Mucosa of rectum (tissue), 2 donors: Measurements from ENCODE around the gene RYR2.

Experiments used
- H3K27ac ChIP-seq, 2 donors: one replicate each; pipeline ENCODE4 v1.7.0; 2013; ENCODE audit warnings: inconsistent platforms in 2 of 2, low read depth in 2 of 2, low read length in 2 of 2
- H3K27me3 ChIP-seq, 2 donors: one replicate each; pipeline ENCODE4 v1.7.0; 2013; ENCODE audit warnings: low read length in 2 of 2; ENCODE audit not compliant: control insufficient read depth in 2 of 2, insufficient read depth in 2 of 2
- H3K36me3 ChIP-seq, 2 donors: one replicate each; pipeline ENCODE4 v1.7.0; 2013; ENCODE audit warnings: low read length in 2 of 2; ENCODE audit not compliant: control insufficient read depth in 2 of 2, insufficient read depth in 2 of 2
- H3K4me1 ChIP-seq, 2 donors: one replicate each; pipeline ENCODE4 v1.7.0; 2013; ENCODE audit warnings: low read length in 2 of 2, mild to moderate bottlenecking in 1 of 2; ENCODE audit not compliant: control insufficient read depth in 2 of 2, insufficient read depth in 2 of 2
- H3K4me3 ChIP-seq, 2 donors: one replicate each; pipeline ENCODE4 v1.7.0; 2013; ENCODE audit warnings: low read length in 2 of 2
- H3K9ac ChIP-seq, 2 donors: one replicate each; pipeline ENCODE4 v1.7.0; 2013; ENCODE audit warnings: low read length in 2 of 2, low read depth in 1 of 2, mild to moderate bottlenecking in 1 of 2
- H3K9me3 ChIP-seq, 2 donors: one replicate each; pipeline ENCODE4 v1.7.0; 2013; ENCODE audit warnings: low read length in 2 of 2; ENCODE audit not compliant: control insufficient read depth in 2 of 2
- donor health status: healthy.
- donor health status: Normal muscosa, but diverticular disease.

Gene RYR2

DNA sequence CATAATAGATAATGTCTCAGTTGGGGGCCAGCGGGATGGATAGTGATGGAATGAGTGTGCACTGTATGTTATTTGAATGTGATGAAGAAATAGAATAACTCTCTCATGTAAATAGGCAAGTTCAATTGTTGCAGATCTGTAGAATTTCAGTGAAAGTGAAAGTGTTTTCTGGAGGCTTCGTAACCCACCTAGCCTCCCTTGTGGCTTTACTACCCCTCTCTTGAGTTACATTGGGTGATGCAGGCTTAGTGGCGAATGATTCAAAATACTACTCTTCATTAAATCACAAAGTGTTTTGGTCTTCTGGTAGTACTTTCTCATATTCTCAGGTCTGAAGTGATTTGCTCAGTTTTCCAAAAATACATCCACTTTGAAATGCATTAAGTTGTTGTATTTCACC is 436.9 kb downstream of the RYR2 start:
- H3K9me3 ChIP-seq = no peaks in the 10 kb centered on the region
- no peak overlapping the region for H3K9ac ChIP-seq
- H3K4me1 ChIP-seq = no peaks in the 10 kb centered on the region
- H3K4me3 ChIP-seq = no peak overlapping the region
- no peaks in the 10 kb centered on the region for H3K36me3 ChIP-seq
- no peaks in the 10 kb centered on the region for H3K27me3 ChIP-seq
- H3K27ac ChIP-seq = no peak overlapping the region

DNA sequence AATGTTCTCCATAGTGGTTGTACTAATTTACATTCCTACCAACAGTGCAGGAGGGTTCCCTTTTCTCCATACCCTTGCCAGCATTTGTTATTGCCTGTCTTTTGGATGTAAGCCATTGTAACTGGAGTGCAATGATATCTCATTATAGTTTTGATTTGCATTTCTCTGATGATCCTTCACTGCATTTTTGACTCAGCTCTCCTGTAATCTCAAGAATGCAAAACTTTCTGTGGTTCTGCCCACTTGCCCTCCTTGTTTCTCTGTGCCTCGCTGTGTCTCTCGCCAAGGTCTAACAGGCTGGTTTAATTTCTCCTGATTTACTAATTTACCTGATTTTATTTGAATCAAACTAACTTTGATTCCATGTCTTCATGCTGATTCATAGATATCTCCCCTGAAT is 440.8 kb downstream of the RYR2 start:
- no peaks in the 10 kb centered on the region for H3K36me3 ChIP-seq
- H3K4me3 ChIP-seq = no peak overlapping the region
- no peak overlapping the region for H3K27ac ChIP-seq

DNA sequence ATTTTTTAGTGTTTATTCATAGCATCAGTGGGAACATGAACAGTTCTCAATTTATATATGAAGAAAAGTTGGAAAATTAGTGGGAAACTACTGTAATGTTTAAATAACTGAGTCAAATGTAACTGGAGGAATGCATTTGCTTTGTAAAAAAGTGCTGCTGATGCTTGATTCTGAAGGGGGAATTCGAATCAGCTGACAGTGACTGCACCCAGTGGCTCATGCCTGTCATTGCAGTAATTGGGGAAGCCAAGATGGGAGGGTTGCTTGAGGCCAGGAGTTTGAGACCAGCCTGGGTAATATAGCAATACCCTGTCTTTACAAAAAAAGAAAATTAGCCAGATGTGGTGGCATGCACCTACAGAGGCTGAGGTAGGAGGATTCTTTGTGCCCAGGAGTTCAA is 450.4 kb downstream of the RYR2 start:
- no peaks in the 10 kb centered on the region for H3K9me3 ChIP-seq
- H3K4me1 ChIP-seq = no peaks in the 10 kb centered on the region
- H3K9ac ChIP-seq = no peak overlapping the region
- H3K4me3 ChIP-seq = no peak overlapping the region
- no peaks in the 10 kb centered on the region for H3K27me3 ChIP-seq
- no peaks in the 10 kb centered on the region for H3K36me3 ChIP-seq
- H3K27ac ChIP-seq = no peak overlapping the region

More for the DNA sequence above, 440.8 kb downstream of the RYR2 start:
- no peaks in the 10 kb centered on the region for H3K27me3 ChIP-seq
- no peaks in the 10 kb centered on the region for H3K9me3 ChIP-seq
- no peak overlapping the region for H3K9ac ChIP-seq
- no peaks in the 10 kb centered on the region for H3K4me1 ChIP-seq

DNA sequence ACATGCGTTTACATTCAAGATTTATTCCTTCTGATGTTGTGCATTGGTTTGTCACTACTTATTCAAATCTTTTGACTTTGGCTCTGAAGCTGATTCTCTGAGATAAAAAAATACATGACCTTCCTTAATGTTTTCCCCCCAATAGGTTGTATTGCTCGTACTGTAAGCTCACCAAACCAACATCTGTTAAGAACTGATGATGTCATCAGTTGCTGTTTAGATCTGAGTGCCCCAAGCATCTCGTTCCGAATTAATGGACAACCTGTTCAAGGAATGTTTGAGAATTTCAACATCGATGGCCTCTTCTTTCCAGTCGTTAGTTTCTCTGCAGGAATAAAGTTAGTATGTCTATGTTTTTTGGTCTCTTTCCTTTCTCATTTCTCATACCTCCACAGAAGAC is 458.6 kb downstream of the RYR2 start:
- no peak overlapping the region for H3K4me3 ChIP-seq
- no peak overlapping the region for H3K9ac ChIP-seq
- H3K4me1 ChIP-seq = no peaks in the 10 kb centered on the region
- no peaks in the 10 kb centered on the region for H3K9me3 ChIP-seq
- no peaks in the 10 kb centered on the region for H3K36me3 ChIP-seq
- H3K27me3 ChIP-seq = no peaks in the 10 kb centered on the region
- H3K27ac ChIP-seq = no peak overlapping the region

DNA sequence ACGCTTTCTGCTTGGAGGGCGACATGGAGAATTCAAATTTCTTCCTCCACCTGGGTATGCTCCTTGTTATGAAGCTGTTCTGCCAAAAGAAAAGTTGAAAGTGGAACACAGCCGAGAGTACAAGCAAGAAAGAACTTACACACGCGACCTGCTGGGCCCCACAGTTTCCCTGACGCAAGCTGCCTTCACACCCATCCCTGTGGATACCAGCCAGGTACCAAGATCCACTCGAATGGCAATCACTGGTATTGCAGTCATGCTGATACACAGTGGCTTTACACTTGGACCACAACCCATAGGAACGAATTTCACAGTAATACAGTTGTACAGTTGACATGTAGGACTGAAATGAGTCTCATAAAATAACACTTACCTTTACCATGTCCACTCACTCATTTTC is 461.3 kb downstream of the RYR2 start:
- no peaks in the 10 kb centered on the region for H3K4me1 ChIP-seq
- no peak overlapping the region for H3K9ac ChIP-seq
- H3K27ac ChIP-seq = no peak overlapping the region
- H3K9me3 ChIP-seq = no peaks in the 10 kb centered on the region
- no peak overlapping the region for H3K4me3 ChIP-seq
- no peaks in the 10 kb centered on the region for H3K36me3 ChIP-seq
- no peaks in the 10 kb centered on the region for H3K27me3 ChIP-seq

DNA sequence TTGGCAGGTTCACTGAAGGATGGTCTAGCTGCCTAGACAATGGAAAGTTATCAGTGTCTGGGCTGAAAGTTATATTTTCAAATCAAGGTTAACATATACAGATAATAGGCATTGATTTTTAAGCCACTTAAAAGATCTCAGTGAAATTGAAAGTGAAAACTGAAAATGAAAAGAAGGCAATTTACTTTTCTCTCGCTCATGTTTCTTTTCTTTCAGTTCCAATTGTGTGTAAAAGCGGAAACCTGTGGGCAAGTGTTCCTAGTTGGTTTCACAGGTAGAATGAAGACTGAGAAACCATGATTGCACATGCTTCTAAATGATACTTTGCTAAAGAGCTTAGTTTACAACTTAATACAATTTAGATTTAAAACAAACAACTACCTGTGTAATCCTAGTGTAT is 465.0 kb downstream of the RYR2 start:
- Histone ChIP-seq H3K4me3 (no peak overlapping the region), H3K9me3 (no peaks in the 10 kb centered on the region), H3K36me3 (no peaks in the 10 kb centered on the region), H3K4me1 (no peaks in the 10 kb centered on the region), H3K27me3 (no peaks in the 10 kb centered on the region), H3K27ac (no peak overlapping the region), H3K9ac (no peak overlapping the region)

DNA sequence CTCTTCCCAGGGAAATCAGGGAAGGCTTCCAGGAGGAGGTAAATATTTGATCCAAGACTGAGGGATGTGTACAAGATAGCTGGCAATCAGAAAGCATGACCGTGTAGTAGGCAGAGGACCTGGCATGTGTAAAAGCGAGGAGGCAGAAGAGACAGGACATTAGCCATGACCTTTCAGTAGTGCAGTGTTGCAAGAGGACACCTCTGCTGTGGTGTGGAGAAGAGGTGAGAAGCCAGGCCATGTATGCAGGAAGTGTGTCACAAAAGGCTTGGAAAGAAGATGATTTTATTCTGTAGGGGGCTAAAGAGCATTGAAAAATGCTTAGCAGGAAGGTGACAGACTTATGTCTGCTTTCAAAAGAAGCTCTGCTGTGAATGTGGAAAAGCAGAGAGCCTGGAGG is 467.8 kb downstream of the RYR2 start:
- Histone ChIP-seq H3K4me1 (no peaks in the 10 kb centered on the region), H3K36me3 (no peaks in the 10 kb centered on the region), H3K27ac (no peak overlapping the region), H3K4me3 (no peak overlapping the region), H3K27me3 (no peaks in the 10 kb centered on the region), H3K9ac (no peak overlapping the region), H3K9me3 (no peaks in the 10 kb centered on the region)

DNA sequence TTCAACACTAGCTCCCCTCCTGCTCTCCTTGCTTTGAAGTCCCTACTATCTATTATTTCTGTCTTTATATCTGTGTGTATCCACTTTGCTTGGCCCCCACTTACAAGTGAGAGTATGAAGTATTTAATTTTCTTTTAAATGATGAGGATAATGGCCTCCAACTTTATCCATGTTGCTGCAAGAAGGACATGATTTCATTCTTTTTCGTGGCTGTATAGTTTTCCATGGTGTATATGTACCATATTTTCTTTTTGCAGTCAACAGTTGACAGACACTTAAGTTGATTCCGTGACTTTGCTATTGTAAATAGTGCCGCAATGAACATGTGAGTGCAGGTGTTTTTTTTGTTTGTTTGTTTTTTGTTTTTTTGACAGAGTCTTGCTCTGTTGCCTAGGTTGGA is 483.1 kb downstream of the RYR2 start:
- H3K4me1 ChIP-seq = no peaks in the 10 kb centered on the region
- H3K4me3 ChIP-seq = no peak overlapping the region
- H3K9me3 ChIP-seq = no peaks in the 10 kb centered on the region
- H3K27me3 ChIP-seq = no peaks in the 10 kb centered on the region
- no peaks in the 10 kb centered on the region for H3K36me3 ChIP-seq
- no peak overlapping the region for H3K9ac ChIP-seq
- no peak overlapping the region for H3K27ac ChIP-seq

DNA sequence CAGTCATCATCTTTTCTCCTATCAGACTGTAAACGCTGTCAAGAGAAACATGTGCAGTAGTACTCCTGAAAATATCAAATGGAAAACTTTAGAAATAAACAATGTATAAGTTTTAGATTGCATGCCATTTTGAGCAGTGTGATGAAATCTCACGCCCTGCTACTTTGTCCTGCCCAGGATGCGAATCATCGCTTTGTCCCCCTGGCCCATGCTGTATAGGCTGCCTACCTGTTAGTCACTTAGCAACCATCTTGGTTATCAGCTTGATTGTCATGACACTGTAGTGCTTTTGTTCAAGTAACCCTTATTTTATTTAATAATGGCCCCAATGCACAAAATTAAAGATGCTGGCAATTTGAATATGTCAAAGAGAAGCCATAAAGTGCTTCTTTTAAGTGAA is 485.8 kb downstream of the RYR2 start:
- no peaks in the 10 kb centered on the region for H3K4me1 ChIP-seq
- no peak overlapping the region for H3K4me3 ChIP-seq
- H3K36me3 ChIP-seq = no peaks in the 10 kb centered on the region
- H3K27ac ChIP-seq = no peak overlapping the region
- H3K9ac ChIP-seq = no peak overlapping the region
- H3K27me3 ChIP-seq = no peaks in the 10 kb centered on the region
- H3K9me3 ChIP-seq = no peaks in the 10 kb centered on the region

DNA sequence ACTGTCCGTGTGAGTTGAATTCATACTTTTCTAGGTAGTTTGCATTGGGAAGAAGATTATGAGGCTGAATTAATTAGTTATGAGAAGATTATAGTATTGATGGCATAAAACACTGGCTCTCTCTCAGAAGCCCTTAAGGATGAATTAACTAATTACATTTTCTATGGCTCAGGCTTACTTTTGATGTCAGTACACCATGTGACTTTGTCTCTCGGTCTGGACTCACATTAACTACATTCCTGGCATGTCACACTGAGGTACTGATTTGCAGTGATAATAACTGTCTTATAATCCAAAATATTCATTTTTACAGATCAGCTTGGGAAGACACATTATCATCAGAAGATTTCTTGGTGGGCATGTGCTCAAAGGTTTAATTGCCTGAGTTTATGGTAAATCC is 486.6 kb downstream of the RYR2 start:
- Histone ChIP-seq H3K9ac (no peak overlapping the region), H3K27ac (no peak overlapping the region), H3K36me3 (no peaks in the 10 kb centered on the region), H3K4me3 (no peak overlapping the region), H3K4me1 (no peaks in the 10 kb centered on the region), H3K27me3 (no peaks in the 10 kb centered on the region), H3K9me3 (no peaks in the 10 kb centered on the region)

DNA sequence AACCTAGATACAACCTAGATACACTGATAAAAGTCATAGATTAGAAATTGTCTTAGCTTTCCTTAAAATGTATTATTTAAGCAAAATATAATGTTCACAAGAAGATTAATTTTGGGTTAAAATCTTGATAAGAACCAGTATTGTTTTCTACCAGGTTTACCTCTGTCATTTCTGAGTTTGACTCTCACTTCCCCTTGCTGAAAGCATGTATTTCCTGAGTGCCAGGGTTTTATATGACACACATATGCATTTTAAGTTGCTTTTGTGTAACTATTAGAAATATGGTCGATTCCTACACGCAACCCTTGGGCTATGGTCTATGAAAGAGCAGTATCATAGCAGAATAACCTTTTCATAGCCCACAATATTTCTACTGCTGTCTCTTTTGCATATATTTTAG is 497.1 kb downstream of the RYR2 start:
- H3K27me3 ChIP-seq = no peaks in the 10 kb centered on the region
- H3K36me3 ChIP-seq = no peaks in the 10 kb centered on the region
- H3K4me1 ChIP-seq = no peaks in the 10 kb centered on the region
- H3K9ac ChIP-seq = no peak overlapping the region
- no peak overlapping the region for H3K27ac ChIP-seq
- no peak overlapping the region for H3K4me3 ChIP-seq
- H3K9me3 ChIP-seq = no peaks in the 10 kb centered on the region
